AG04450 (cell line): ENCODE data around the gene ELAVL3. TPM values are rescaled to one million over a fixed set of nuclear protein-coding genes. Genes with fewer than 3 reads are reported as not detected.
A peak's percentile ranks its signal among the peaks of the same experiment; 100 is the strongest.

ENCODE experiments used
- CTCF ChIA-PET: fragments of 300-600, 350-600 bp; formaldehyde crosslinking; extraction: SDS; loops from one replicate; lab custom pipeline; 2022; ENCODE audit warnings: antibody characterized with exemption, inconsistent platforms; lab: Charles Lee
- POLR2A ChIA-PET: fragments of 350-600 bp; formaldehyde crosslinking; extraction: SDS; loops from one replicate; lab custom pipeline; 2021; ENCODE audit warnings: antibody characterized with exemption, inconsistent platforms; lab: Yijun Ruan, JAX
- DNase-seq: peaks from one replicate; pipeline ENCODE4 v3.0.0-alpha.2; 2011; ENCODE audit warnings: low read depth, low spot score
- H3K27ac ChIP-seq: one replicate; pipeline ENCODE4 v1.5.1; 2012; ENCODE audit warnings: low read depth, low read length, control low read depth
- H3K27me3 ChIP-seq: one replicate; pipeline ENCODE4 v1.6.0; 2012; ENCODE audit warnings: low read length; ENCODE audit not compliant: control insufficient read depth, insufficient read depth
- H3K4me3 ChIP-seq: 2 replicates; pipeline ENCODE4 v1.5.1; 2011; ENCODE audit warnings: mild to moderate bottlenecking, low read depth, low read length, control low read depth
- H3K9me3 ChIP-seq: 2 replicates; pipeline ENCODE4 v1.5.1; 2012; ENCODE audit warnings: low read length; ENCODE audit not compliant: control insufficient read depth, insufficient read depth
- polyA plus RNA-seq: library from polyadenylated mRNA; depleted of rRNA; stranded (reverse); fragments of >200 nt; gene quantifications from 2 replicates; pipeline ENCODE4 v1.2.3, GENCODE V29; 2011; rRNA removed
- small RNA-seq: library from RNA; depleted of rRNA; stranded (forward); fragments of <200 nt; gene quantifications from one replicate; pipeline ENCODE3, GENCODE V24; 2012; ENCODE audit warnings: low read depth; ENCODE audit not compliant: insufficient read length
- TF ChIP-seq, protein P1 (sequence below): IDR thresholded peaks from 2 replicates; pipeline ENCODE4 v1.5.1; 2011; ENCODE audit warnings: low read depth, low read length, control low read depth, inconsistent platforms

ELAVL3 gene
- polyA plus RNA-seq, 1 experiment: not detected

DNA sequence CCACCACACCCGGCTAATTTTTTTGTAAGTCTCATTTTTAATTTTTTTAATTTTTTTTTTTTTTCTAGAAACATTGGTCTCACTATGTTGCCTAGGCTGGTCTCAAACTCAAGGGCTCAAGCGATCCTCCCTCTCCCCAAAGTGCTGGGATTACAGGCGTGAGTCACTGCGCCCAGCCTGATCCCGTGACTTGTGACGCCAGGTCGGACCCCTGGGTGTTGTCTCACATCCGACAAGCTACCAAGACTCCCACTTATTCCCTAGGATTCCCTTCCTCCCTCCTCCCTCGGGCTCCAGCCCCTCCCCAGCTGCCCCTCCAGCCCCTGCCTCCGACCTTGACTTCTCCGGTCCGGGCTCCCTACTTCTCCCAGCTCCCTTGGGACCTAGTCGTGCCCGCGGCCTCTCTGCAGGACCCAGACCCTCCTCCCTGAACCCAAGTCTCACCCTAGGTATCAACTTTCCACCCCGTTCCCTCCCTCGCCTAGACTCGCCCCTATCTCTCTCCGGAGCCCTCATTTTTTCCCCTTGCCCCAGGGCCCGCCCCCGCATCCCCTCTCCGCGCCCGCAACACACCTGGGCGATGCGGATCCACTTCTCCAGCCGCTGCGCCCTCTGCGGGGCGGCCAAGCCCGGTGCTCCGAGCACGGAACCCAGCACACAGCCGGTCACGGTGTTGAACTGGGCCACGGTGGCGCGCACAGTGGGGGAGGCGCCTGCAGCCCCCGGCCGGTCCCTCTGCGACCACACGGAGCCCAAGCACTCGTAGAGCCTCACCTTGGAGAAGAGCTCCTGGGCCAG, 74.8 kb downstream of the ELAVL3 start:
- H3K9me3 ChIP-seq: no peaks in the 10 kb centered on the region; the same call in 1 of the 2 replicates
- DNase-seq: no peak
- TF ChIP-seq, protein P1, sequence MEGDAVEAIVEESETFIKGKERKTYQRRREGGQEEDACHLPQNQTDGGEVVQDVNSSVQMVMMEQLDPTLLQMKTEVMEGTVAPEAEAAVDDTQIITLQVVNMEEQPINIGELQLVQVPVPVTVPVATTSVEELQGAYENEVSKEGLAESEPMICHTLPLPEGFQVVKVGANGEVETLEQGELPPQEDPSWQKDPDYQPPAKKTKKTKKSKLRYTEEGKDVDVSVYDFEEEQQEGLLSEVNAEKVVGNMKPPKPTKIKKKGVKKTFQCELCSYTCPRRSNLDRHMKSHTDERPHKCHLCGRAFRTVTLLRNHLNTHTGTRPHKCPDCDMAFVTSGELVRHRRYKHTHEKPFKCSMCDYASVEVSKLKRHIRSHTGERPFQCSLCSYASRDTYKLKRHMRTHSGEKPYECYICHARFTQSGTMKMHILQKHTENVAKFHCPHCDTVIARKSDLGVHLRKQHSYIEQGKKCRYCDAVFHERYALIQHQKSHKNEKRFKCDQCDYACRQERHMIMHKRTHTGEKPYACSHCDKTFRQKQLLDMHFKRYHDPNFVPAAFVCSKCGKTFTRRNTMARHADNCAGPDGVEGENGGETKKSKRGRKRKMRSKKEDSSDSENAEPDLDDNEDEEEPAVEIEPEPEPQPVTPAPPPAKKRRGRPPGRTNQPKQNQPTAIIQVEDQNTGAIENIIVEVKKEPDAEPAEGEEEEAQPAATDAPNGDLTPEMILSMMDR: peak; percentile 46
- H3K27me3 ChIP-seq: no peaks in the 10 kb centered on the region
- ChIA-PET CTCF (interaction anchor here (0.7 to 1.9 kb wide), 6 partner anchors 25 to 112 kb away, joined by 3 to 11 read pairs (median 7); partner anchors contain the start of gene PRKCSH), POLR2A (interaction anchor here (0.6 kb wide), 1 partner anchor 14 kb away, joined by 9 read pairs; no protein-coding TSS in a partner anchor)
- no peak overlapping the region for H3K27ac ChIP-seq
- H3K4me3 ChIP-seq: no peak overlapping the region

DNA sequence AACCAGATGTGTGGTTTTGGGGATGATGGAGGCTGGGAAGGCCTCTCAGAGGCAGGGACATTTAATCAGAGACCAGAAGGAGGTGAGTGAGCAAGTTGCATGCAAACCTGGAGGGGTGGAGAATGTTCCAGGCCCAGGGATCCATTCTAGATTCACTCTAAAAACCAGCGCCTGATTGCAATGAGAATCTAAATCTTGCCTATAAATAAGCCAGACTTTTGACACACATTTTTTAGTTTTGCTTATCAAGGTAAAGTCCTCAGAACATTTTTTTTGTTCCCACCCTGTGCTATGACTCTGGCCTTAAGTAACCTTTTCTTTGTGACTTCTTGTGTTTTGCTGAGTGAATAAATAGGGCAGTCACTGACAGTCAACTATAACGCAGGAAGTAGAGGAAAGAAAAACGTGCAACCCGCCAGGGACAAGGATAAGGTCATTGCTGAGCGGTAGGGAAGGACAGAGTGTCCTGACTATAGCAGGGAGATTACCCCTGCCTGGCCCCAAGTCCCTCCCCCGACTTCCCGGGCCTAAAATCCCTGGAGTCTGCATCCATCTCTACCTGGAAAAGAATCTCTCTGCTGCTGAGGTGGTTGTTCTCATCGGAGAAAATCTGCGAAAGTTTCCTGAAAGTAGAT, 76.1 kb downstream of the ELAVL3 start:
- no peak for DNase-seq
- TF ChIP-seq, protein P1: no peak
- Histone ChIP-seq H3K9me3 (no peaks in the 10 kb centered on the region; the same call in 1 of the 2 replicates), H3K27ac (no peak overlapping the region), H3K4me3 (no peak overlapping the region), H3K27me3 (no peaks in the 10 kb centered on the region)
- POLR2A ChIA-PET: no interaction called here
- CTCF ChIA-PET: interaction anchor here (1.2 kb wide), 1 partner anchor 23 kb away, joined by 3 read pairs; no protein-coding TSS in a partner anchor

DNA sequence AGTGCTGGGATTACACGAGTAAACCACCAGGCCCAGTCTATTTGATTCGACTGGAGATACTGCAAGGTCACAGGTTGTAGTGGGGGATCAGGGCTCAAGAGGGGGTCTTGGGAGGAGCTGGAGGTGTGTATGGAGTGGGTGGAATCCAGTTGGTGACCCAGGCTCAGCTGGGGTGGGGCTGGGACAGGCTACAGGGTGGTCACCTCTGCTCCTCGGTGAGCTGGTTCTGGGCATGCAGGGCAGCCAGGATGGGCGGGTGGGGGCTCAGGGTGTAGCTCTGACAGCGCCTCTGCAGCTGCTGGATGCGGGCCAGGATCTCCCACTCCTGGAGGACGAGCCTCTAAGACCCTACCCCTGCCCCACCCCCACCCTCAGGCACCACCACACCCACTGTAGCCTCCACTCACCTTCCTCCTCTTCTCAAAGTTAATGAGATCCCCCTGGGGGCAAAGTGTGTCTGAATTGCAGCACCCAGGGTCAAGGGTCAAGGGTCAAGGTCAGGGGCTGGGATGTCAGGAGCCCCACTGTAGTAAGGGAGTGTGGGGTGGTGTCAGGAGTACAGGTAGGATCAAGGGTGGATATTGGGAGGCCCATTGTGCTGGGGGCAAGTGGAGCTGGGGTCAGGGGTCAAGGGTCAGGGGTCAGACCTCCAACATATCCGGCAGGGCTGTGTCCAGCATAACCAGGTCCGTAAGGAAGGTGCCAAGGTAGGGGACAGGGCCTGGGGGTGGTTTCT, 78.9 kb downstream of the ELAVL3 start:
- POLR2A ChIA-PET: interaction anchor here (0.9 kb wide), 1 partner anchor 33 kb away, joined by 3 read pairs; the partner anchor contains the start of gene PRKCSH
- CTCF ChIA-PET: interaction anchor here (0.6 to 1.2 kb wide), 3 partner anchors 9 to 19 kb away, joined by 4 to 6 read pairs (median 5); no protein-coding TSS in a partner anchor
- Histone ChIP-seq H3K27ac (no peak overlapping the region), H3K27me3 (peaks cover 2% of the 10 kb centered on the region), H3K9me3 (no peaks in the 10 kb centered on the region; the same call in 1 of the 2 replicates), H3K4me3 (no peak overlapping the region)
- TF ChIP-seq, protein P1: no peak
- DNase-seq: no peak

Small RNA genes lying within 50 kb of the gene (small RNA-seq; reads per million reads assigned to genes)
- gene MIR7974: not detected
- gene RF00019: not detected
- gene RN7SL833P: not detected

Other genes starting within 250 kb of the ELAVL3 start
- gene ANGPTL8, start 241.4 kb downstream of the ELAVL3 start, polyA plus RNA-seq: not detected in 2 replicates
- gene DOCK6, start 218.5 kb downstream of the ELAVL3 start, polyA plus RNA-seq: 8.9 and 14.0 TPM in 2 replicates
- not detected in 2 replicates for gene TSPAN16, start 184.9 kb downstream of the ELAVL3 start, polyA plus RNA-seq
- 15.6 and 17.0 TPM in 2 replicates for gene RAB3D, start 141.4 kb downstream of the ELAVL3 start, polyA plus RNA-seq
- gene TMEM205, start 134.8 kb downstream of the ELAVL3 start, polyA plus RNA-seq: 71.9 and 90.6 TPM in 2 replicates
- 12.1 and 14.6 TPM in 2 replicates for gene CCDC159, start 134.5 kb downstream of the ELAVL3 start, polyA plus RNA-seq
- gene PLPPR2, start 125.6 kb downstream of the ELAVL3 start, polyA plus RNA-seq: 13.8 and 18.5 TPM in 2 replicates
- gene SWSAP1, start 106.4 kb downstream of the ELAVL3 start, polyA plus RNA-seq: 0.88 and 0.89 TPM in 2 replicates
- gene EPOR, start 96.7 kb downstream of the ELAVL3 start, polyA plus RNA-seq: 3.8 and 4.9 TPM in 2 replicates
- 0.11 and 0.16 TPM in 2 replicates for gene RGL3, start 61.7 kb downstream of the ELAVL3 start, polyA plus RNA-seq
- 0.09 and 0.21 TPM in 2 replicates for gene ODAD3, start 45.9 kb downstream of the ELAVL3 start, polyA plus RNA-seq
- 125 and 165 TPM in 2 replicates for gene PRKCSH, start 45.4 kb downstream of the ELAVL3 start, polyA plus RNA-seq
- 1.7 and 2.1 TPM in 2 replicates for gene ZNF653, start 24.8 kb upstream of the ELAVL3 start, polyA plus RNA-seq
- gene ECSIT, start 48.1 kb upstream of the ELAVL3 start, polyA plus RNA-seq: 28.2 and 29.3 TPM in 2 replicates
- 99.6 and 108 TPM in 2 replicates for gene CNN1, start 57.8 kb upstream of the ELAVL3 start, polyA plus RNA-seq
- gene ELOF1, start 78.2 kb upstream of the ELAVL3 start, polyA plus RNA-seq: 51.7 and 60.4 TPM in 2 replicates
- 3.0 and 4.0 TPM in 2 replicates for gene ACP5, start 96.6 kb upstream of the ELAVL3 start, polyA plus RNA-seq
- gene ZNF627, start 116.4 kb upstream of the ELAVL3 start, polyA plus RNA-seq: 15.6 and 20.2 TPM in 2 replicates